ENCODE results near the gene PARD3B.

DNA sequence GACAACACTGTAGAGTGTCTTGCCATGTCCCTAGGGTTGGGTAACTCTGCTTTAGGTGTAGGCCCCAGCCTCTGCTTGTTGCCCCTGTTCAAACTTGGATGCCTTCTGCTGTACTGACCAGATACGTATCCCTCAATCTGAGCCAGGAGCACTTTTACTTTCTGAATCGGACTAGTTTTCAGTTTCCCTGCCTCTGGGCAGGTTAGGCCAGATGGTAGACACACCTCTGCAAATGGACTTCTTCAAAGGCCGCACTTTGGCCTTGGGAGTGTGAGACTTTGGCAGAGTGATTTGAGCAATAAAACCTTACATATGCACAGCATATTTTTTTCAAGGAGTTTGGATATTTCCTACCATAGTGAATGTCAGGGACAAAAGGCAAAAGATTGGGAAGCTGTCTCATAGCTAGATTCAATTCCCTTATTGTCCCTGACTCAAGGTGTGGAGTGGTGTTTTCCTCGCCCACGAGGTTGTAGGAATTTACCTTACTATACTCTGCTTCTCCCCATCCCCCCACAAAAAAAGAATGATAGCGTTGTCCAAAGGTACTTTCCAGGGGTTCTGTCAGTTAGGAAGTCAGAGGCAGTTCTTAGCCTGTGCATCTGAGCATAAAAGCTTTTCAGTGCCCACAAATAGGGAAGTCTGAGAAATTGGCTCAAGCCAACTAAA lies 15.3 kb upstream of the PARD3B start:
- TF ChIP-seq TAF1 (IDR thresholded peaks at IDR 0.05; ENCODE audit: low read depth, low read length): no peak
- no peak for TF ChIP-seq PAX5 (IDR thresholded peaks at IDR 0.05; ENCODE audit: insufficient read depth, low read length, severe bottlenecking)
- TF ChIP-seq POLR2AphosphoS5 (IDR thresholded peaks at IDR 0.05; ENCODE audit: low read depth, low read length): no peak
- TF ChIP-seq POLR2A (IDR thresholded peaks at IDR 0.05; ENCODE audit: low read depth, low read length): no peak
- TF ChIP-seq SPI1 (IDR thresholded peaks at IDR 0.05; ENCODE audit: low read depth, low read length): peak; percentile 29

All from GM12891 (cell line).